SK-N-SH treated with all-trans-retinoic acid at 6 μM for 48 hours (cell line): ENCODE measurements around the gene DNAJC3.
"Not testable (repeated sequence)": the region's sequence is repeated elsewhere in the genome, so short reads cannot be mapped to it uniquely, and the experiment has no call there.

ENCODE experiments used
- ARNTL ChIP-seq: fragments of 450-650 bp; formaldehyde crosslinking; IDR thresholded peaks from 2 replicates; pipeline ENCODE4 v1.5.0; 2020; ENCODE audit warnings: low read depth, mild to moderate bottlenecking, moderate library complexity, borderline replicate concordance
- PPARA ChIP-seq: fragments of 250-450 bp; sonication (Bioruptor Pico); IDR thresholded peaks from 2 replicates; pipeline ENCODE4 v1.5.0; 2020; ENCODE audit warnings: mild to moderate bottlenecking, borderline replicate concordance
- RARB ChIP-seq: fragments of 250-450 bp; sonication (Bioruptor Pico); IDR thresholded peaks from 2 replicates; pipeline ENCODE4 v1.8.0; 2021; ENCODE audit warnings: mild to moderate bottlenecking, moderate library complexity
- TOX ChIP-seq: fragments of 250-450 bp; sonication (Bioruptor Pico); IDR thresholded peaks from 2 replicates; pipeline ENCODE4 v1.8.0; 2021; ENCODE audit warnings: mild to moderate bottlenecking, moderate library complexity, borderline replicate concordance
- TSHZ2 ChIP-seq: fragments of 250-450 bp; sonication (Bioruptor Pico); IDR thresholded peaks from 2 replicates; pipeline ENCODE4 v1.5.0; 2020; ENCODE audit warnings: mild to moderate bottlenecking, moderate library complexity
- ZFP3 ChIP-seq: fragments of 250-450 bp; sonication (Bioruptor Pico); IDR thresholded peaks from 2 replicates; pipeline ENCODE4 v1.5.0; 2020; ENCODE audit warnings: mild to moderate bottlenecking, moderate library complexity
- ZFP30 ChIP-seq: fragments of 450-650 bp; formaldehyde crosslinking; IDR thresholded peaks from 2 replicates; pipeline ENCODE4 v1.5.0; 2022; ENCODE audit warnings: mild to moderate bottlenecking, moderate library complexity
- ZNF8 ChIP-seq: fragments of 450-650 bp; formaldehyde crosslinking; IDR thresholded peaks from 2 replicates; pipeline ENCODE4 v1.5.0; 2020; ENCODE audit warnings: mild to moderate bottlenecking, moderate library complexity
- TF ChIP-seq, protein P1 (sequence below): fragments of 250-450 bp; sonication (Bioruptor Pico); IDR thresholded peaks from 2 replicates; pipeline ENCODE4 v1.8.0; 2020; ENCODE audit warnings: mild to moderate bottlenecking, moderate library complexity, borderline replicate concordance

GRCh38 chr13:95740071-95740978 is 63.4 kb downstream of the DNAJC3 start:
- TF ChIP-seq RARB (CRISPR knock-in tag); ARNTL (CRISPR knock-in tag); ZFP3 (CRISPR knock-in tag); ZNF8; TOX (CRISPR knock-in tag); ZFP30 (CRISPR knock-in tag); PPARA; TSHZ2 (CRISPR knock-in tag): not testable (repeated sequence)
- TF ChIP-seq, protein P1, sequence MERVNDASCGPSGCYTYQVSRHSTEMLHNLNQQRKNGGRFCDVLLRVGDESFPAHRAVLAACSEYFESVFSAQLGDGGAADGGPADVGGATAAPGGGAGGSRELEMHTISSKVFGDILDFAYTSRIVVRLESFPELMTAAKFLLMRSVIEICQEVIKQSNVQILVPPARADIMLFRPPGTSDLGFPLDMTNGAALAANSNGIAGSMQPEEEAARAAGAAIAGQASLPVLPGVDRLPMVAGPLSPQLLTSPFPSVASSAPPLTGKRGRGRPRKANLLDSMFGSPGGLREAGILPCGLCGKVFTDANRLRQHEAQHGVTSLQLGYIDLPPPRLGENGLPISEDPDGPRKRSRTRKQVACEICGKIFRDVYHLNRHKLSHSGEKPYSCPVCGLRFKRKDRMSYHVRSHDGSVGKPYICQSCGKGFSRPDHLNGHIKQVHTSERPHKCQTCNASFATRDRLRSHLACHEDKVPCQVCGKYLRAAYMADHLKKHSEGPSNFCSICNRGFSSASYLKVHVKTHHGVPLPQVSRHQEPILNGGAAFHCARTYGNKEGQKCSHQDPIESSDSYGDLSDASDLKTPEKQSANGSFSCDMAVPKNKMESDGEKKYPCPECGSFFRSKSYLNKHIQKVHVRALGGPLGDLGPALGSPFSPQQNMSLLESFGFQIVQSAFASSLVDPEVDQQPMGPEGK (CRISPR knock-in tag), result not testable (repeated sequence)
